ENCODE measurements around the gene HEXD. TPM values are rescaled to one million over a fixed set of nuclear protein-coding genes. Genes with fewer than 3 reads are reported as not detected.

The HEXD gene
- polyA plus RNA-seq, 1 experiment, result 8.9 TPM

DNA sequence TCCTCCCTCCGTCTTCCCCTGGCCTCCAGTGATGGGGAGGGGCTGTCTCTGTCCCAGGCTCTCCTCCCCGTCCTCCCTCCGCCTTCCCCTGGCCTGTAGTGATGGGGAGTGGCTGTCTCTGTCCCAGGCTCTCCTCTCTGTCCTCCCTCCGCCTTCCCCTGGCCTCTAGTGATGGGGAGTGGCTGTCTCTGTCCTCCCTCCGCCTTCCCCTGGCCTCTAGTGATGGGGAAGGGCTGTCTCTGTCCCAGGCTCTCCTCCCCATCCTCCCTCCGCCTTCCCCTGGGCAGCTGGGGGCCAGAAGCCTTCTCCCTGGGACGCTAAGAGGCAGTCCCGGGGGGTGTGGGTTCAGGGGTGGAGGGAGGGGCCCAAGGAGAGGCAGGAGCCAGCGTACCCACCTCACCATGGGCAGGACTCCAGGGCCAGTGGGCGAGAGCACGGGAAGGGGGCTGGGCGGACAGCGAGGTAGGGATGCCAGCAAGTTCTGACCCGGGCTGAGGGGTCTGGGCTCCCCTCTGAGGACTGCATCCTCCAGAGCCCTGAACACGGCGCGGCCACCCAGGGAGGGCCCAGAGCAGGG lies 31.8 kb upstream of the HEXD start:
- Histone ChIP-seq H3K27me3 (ENCODE audit: control insufficient read depth, insufficient read depth, low read length) (peaks cover 10% of the 10 kb centered on the region), H3K36me3 (ENCODE audit: control insufficient read depth, insufficient read depth, low read length) (no peaks in the 10 kb centered on the region), H3K4me3 (ENCODE audit: low read depth, low read length) (no peak overlapping the region)
- ChIA-PET POLR2A (no interaction called here), CTCF (no interaction called here)
- no peak for TF ChIP-seq CTCF (IDR thresholded peaks at IDR 0.05; ENCODE audit: insufficient read depth, low read depth, low read length)
- no peak for DNase-seq (ENCODE audit: low read depth)

DNA sequence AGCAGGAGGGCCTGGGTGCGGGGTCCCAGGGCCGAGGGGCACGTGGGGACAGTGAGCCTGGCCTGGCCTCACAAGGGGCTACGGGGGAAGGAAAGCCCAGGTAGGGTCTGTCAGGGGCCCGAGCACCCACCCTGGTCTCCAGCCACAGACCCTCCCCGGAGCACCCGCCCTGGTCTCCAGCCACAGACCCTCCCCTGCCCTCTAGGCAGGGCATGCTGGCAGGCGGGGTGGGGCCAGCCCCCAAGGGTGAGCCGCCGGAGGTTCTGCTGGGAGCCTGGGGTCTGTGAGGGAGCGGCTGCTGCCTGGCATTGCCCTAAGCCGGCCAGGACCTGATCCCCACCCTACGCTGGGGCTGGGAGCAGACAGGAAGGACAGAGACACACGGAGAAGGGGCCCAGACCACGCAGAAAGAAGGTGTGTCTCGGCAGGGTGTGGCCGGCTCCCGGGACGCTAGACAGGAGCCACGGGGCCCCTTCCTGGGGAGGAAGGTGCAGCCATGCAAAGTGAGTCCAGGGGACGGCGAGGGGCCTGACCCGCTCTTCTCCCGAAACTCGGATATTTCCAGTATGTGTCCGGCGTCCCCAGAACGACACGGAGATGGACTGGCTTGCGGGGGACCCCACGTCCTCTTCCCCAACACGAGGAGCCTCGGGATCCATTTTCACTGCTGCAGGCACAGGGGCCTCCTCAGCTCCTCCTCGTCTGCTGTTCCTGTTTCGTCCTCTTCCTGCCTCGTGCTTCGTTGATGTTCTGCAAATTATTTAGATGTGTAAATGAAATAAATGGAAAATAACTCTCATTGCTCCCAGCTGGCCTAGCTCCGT lies 31.1 kb upstream of the HEXD start:
- H3K4me3 ChIP-seq (ENCODE audit: low read depth, low read length), result no peak overlapping the region
- no peaks in the 10 kb centered on the region for H3K36me3 ChIP-seq (ENCODE audit: control insufficient read depth, insufficient read depth, low read length)
- no peak for DNase-seq (ENCODE audit: low read depth)
- no peak for TF ChIP-seq CTCF (IDR thresholded peaks at IDR 0.05; ENCODE audit: insufficient read depth, low read depth, low read length)
- H3K27me3 ChIP-seq (ENCODE audit: control insufficient read depth, insufficient read depth, low read length), result peaks cover 8% of the 10 kb centered on the region
- POLR2A ChIA-PET, result no interaction called here
- CTCF ChIA-PET, result interaction anchor here (1.2 kb wide), 1 partner anchor 42 kb away, joined by 3 read pairs; no protein-coding TSS in a partner anchor

GRCh38 chr17:82387705-82388106 lies 30.4 kb upstream of the HEXD start:
- POLR2A ChIA-PET, result no interaction called here

GRCh38 chr17:82388223-82388921 lies 29.8 kb upstream of the HEXD start:
- no peak for TF ChIP-seq CTCF (IDR thresholded peaks at IDR 0.05; ENCODE audit: insufficient read depth, low read depth, low read length)
- ChIA-PET CTCF (interaction anchor here (1.2 kb wide), 1 partner anchor 44 kb away, joined by 3 read pairs; no protein-coding TSS in a partner anchor), POLR2A (no interaction called here)
- H3K27me3 ChIP-seq (ENCODE audit: control insufficient read depth, insufficient read depth, low read length), result peaks cover 8% of the 10 kb centered on the region
- no peaks in the 10 kb centered on the region; the same call in 1 of the 2 replicates for H3K36me3 ChIP-seq (ENCODE audit: control insufficient read depth, insufficient read depth, low read length)
- H3K4me3 ChIP-seq (ENCODE audit: low read depth, low read length), result no peak overlapping the region
- DNase-seq (ENCODE audit: low read depth), result no peak

More at GRCh38 chr17:82387705-82388106, 30.4 kb upstream of the HEXD start:
- CTCF ChIA-PET, result interaction anchor here (1.2 kb wide), 1 partner anchor 43 kb away, joined by 3 read pairs; no protein-coding TSS in a partner anchor
- DNase-seq (ENCODE audit: low read depth), result no peak
- no peaks in the 10 kb centered on the region for H3K36me3 ChIP-seq (ENCODE audit: control insufficient read depth, insufficient read depth, low read length)
- no peak overlapping the region for H3K4me3 ChIP-seq (ENCODE audit: low read depth, low read length)
- no peak for TF ChIP-seq CTCF (IDR thresholded peaks at IDR 0.05; ENCODE audit: insufficient read depth, low read depth, low read length)
- H3K27me3 ChIP-seq (ENCODE audit: control insufficient read depth, insufficient read depth, low read length), result peaks cover 8% of the 10 kb centered on the region

GRCh38 chr17:82388922-82389283 lies 29.2 kb upstream of the HEXD start:
- H3K27me3 ChIP-seq (ENCODE audit: control insufficient read depth, insufficient read depth, low read length), result peaks cover 8% of the 10 kb centered on the region
- ChIA-PET POLR2A (no interaction called here), CTCF (interaction anchor here (1.3 kb wide), 1 partner anchor 10 kb away, joined by 4 read pairs; no protein-coding TSS in a partner anchor)
- DNase-seq (ENCODE audit: low read depth), result no peak
- no peak overlapping the region for H3K4me3 ChIP-seq (ENCODE audit: low read depth, low read length)
- no peaks in the 10 kb centered on the region; the same call in 1 of the 2 replicates for H3K36me3 ChIP-seq (ENCODE audit: control insufficient read depth, insufficient read depth, low read length)
- TF ChIP-seq CTCF (IDR thresholded peaks at IDR 0.05; ENCODE audit: insufficient read depth, low read depth, low read length), result no peak
